HEK293T (cell line): Measurements from ENCODE around the gene ASZ1.

Experiments used
- BHLHE40 ChIP-seq: fragments of 450-650 bp; IDR thresholded peaks from 2 replicates; pipeline ENCODE4 v1.6.1; 2016; ENCODE audit warnings: mild to moderate bottlenecking, moderate library complexity, borderline replicate concordance
- ELF4 ChIP-seq: fragments of 450-650 bp; IDR thresholded peaks from 2 replicates; pipeline ENCODE4 v1.6.1; 2017; ENCODE audit warnings: antibody characterized with exemption
- FOXA1 ChIP-seq: fragments of 450-650 bp; IDR thresholded peaks from 2 replicates; pipeline ENCODE4 v1.6.1; 2016; ENCODE audit warnings: mild to moderate bottlenecking
- FOXM1 ChIP-seq: fragments of 450-650 bp; IDR thresholded peaks from 2 replicates; pipeline ENCODE4 v1.6.1; 2017; ENCODE audit warnings: mild to moderate bottlenecking, borderline replicate concordance
- SUZ12 ChIP-seq: fragments of 450-650 bp; IDR thresholded peaks from 2 replicates; pipeline ENCODE4 v1.6.1; 2016; ENCODE audit warnings: mild to moderate bottlenecking

DNA sequence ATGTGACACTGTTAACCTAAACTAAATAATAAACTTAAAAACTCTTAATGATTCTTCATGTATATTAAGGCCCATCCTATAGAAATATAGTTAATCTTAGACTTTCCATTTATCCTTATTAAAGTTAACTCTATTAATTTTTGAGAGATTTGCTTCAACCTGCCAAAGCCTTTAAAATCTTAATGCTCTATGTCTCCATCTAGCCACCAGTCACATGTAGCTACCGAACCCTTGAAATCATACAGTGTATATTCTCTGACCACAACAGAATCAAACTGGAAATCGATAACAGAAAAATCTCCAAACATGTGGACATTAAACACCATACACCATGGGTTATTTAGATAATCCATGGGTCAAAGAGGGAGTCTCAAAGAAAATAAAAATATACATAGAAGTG lies 51.9 kb downstream of the ASZ1 start:
- TF ChIP-seq FOXM1 (no peak), SUZ12 (no peak), BHLHE40 (no peak), FOXA1 (no peak), ELF4 (no peak)
